Choroid plexus epithelial cell (primary cell): Measurements from ENCODE around the gene POLR3A.
"Not testable (repeated sequence)": the region's sequence is repeated elsewhere in the genome, so short reads cannot be mapped to it uniquely, and the experiment has no call there.

ENCODE experiments used
- DNase-seq: peaks from one replicate; pipeline ENCODE4 v3.0.0-alpha.2; 2010; ENCODE audit warnings: low read depth
- H3K4me3 ChIP-seq: 2 replicates; pipeline ENCODE4 v1.5.1; 2011; ENCODE audit warnings: low read depth, mild to moderate bottlenecking, control low read depth, low read length, moderate library complexity
- CTCF ChIP-seq: conservative IDR thresholded peaks from 2 replicates; pipeline ENCODE4 v1.5.1; 2011; ENCODE audit warnings: low read depth, mild to moderate bottlenecking, control low read depth, inconsistent platforms, low read length, moderate library complexity

The POLR3A gene

GRCh38 chr10:78029269-78030226 lies at the start of gene POLR3A:
POLR3A (minus strand) TSS chr10:78029515; CDS start chr10:78029407, 108 bp downstream.
- peak within 1 kb of the TSS; percentile 100 for H3K4me3 ChIP-seq
- DNase-seq: peak; percentile 99
- TF ChIP-seq CTCF: peak; percentile 58

GRCh38 chr10:78078539-78079330 lies 49.4 kb upstream of the POLR3A start:
- DNase-seq: no peak
- TF ChIP-seq CTCF: no peak
- H3K4me3 ChIP-seq: no peak overlapping the region

GRCh38 chr10:78075806-78076205 lies 46.5 kb upstream of the POLR3A start:
- not testable (repeated sequence) for DNase-seq, H3K4me3 ChIP-seq

GRCh38 chr10:78072504-78072903 lies 43.2 kb upstream of the POLR3A start:
- DNase-seq: no peak
- TF ChIP-seq CTCF: no peak
- H3K4me3 ChIP-seq: no peak overlapping the region

GRCh38 chr10:78071857-78072179 lies 42.5 kb upstream of the POLR3A start:
- no peak overlapping the region for H3K4me3 ChIP-seq
- TF ChIP-seq CTCF: no peak
- DNase-seq: no peak

- no peak for DNase-seq
- H3K4me3 ChIP-seq: no peak overlapping the region
- TF ChIP-seq CTCF: no peak
These were observed 42.0 kb upstream of the POLR3A start for GRCh38 chr10:78071140-78071856.

- TF ChIP-seq CTCF: no peak
- no peak for DNase-seq
- H3K4me3 ChIP-seq: no peak overlapping the region
These were observed 41.4 kb upstream of the POLR3A start for GRCh38 chr10:78070726-78071125.

- not testable (repeated sequence) for DNase-seq, H3K4me3 ChIP-seq
These were observed 40.7 kb upstream of the POLR3A start for GRCh38 chr10:78070064-78070463.
